Loucy (cell line): ENCODE measurements around the gene MTR.

Experiments used
- EZH2phosphoT487 ChIP-seq: fragments of 200-600 bp; IDR thresholded peaks from 2 replicates; pipeline ENCODE4 v1.6.1; 2018; ENCODE audit warnings: antibody characterized with exemption, mild to moderate bottlenecking, moderate library complexity, borderline replicate concordance
- TF ChIP-seq, protein P1 (sequence below): fragments of 200-600 bp; sonication (generic); conservative IDR thresholded peaks from 2 replicates; pipeline ENCODE4 v1.5.1; 2014; ENCODE audit warnings: mild to moderate bottlenecking, antibody characterized with exemption, low read length

DNA sequence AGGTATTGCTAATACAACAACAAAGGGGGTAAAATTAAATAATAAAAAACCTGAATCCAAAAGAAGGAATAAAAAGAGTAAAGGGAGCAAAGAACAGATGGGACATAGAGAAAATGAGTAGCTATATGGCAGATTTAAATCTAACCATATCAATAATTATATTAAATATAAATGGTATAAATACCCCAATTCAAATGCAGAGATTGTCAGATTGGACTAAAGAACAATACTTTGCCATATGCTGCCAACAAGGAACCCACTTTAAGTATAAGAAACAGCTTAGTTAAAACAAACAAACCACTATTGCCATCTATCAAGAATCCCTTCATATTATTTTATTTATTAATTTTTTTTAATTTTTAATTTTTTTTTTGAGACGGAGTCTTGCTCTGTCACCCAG is 122.4 kb downstream of the MTR start:
- TF ChIP-seq, protein P1, sequence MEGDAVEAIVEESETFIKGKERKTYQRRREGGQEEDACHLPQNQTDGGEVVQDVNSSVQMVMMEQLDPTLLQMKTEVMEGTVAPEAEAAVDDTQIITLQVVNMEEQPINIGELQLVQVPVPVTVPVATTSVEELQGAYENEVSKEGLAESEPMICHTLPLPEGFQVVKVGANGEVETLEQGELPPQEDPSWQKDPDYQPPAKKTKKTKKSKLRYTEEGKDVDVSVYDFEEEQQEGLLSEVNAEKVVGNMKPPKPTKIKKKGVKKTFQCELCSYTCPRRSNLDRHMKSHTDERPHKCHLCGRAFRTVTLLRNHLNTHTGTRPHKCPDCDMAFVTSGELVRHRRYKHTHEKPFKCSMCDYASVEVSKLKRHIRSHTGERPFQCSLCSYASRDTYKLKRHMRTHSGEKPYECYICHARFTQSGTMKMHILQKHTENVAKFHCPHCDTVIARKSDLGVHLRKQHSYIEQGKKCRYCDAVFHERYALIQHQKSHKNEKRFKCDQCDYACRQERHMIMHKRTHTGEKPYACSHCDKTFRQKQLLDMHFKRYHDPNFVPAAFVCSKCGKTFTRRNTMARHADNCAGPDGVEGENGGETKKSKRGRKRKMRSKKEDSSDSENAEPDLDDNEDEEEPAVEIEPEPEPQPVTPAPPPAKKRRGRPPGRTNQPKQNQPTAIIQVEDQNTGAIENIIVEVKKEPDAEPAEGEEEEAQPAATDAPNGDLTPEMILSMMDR = no peak
- no peak for TF ChIP-seq EZH2phosphoT487
